Measurements from ENCODE around the gene DDX10. TPM values are rescaled to one million over a fixed set of nuclear protein-coding genes. Genes with fewer than 3 reads are reported as not detected.

DDX10 gene
- total and polyA plus RNA-seq, 2 of the 8 experiments (the other 6 are each of a cell fraction or from before 2014, with no cell fraction given), result 49.2 to 52.2 TPM

DNA sequence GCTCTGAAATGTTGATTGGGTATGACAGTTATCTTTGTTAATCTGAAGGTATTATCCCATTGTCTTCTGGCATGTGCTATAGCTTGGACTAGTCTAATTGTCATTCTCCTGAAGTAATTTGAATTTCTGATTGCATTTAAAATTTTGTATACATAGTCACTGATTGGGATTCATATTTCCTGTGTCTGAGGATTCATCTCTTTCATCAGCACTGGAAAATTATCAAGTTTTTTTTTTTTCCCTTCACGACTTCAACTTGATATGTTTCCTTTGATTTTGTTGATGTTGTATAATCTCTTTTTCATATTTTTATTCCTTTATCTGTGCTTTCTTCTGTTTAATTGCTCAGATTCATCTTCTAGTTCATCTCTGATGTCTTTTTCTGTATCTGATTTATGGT is 104.1 kb downstream of the DDX10 start:
- Histone ChIP-seq H2BK5ac (ENCODE audit: low read depth, low read length) (no peak overlapping the region), H2BK12ac (ENCODE audit: low read depth, low read length) (no peak overlapping the region), H3K23me2 (ENCODE audit: low read depth, low read length) (no peaks in the 10 kb centered on the region), H3K18ac (ENCODE audit: extremely low read depth, low read length) (no peak overlapping the region), H3K79me1 (ENCODE audit: low read depth, low read length) (0 out of 2 replicates have a peak, but pooled peaks cover 2% of the 10 kb centered on the region), H3K4ac (replicated peaks; ENCODE audit: insufficient read length, low read depth, low read length) (no peak overlapping the region), H2AFZ (ENCODE audit: low read length) (no peak overlapping the region), H3K79me2 (ENCODE audit: control insufficient read depth in 1 of 2, insufficient read depth in 2 of 2, low read length in 2 of 2) (0 out of 4 replicates have a peak, but pooled peaks cover 4 to 7% of the 10 kb centered on the region in 2 experiments), H3K4me1 (replicated peaks in 1 of 4; ENCODE audit: control insufficient read depth in 3 of 4, insufficient read depth in 4 of 4, low read length in 3 of 4) (no peaks in the 10 kb centered on the region), H4K8ac (ENCODE audit: extremely low read depth, insufficient read depth, low read length) (no peak overlapping the region), H3K27ac (ENCODE audit: low read depth, low read length) (no peak overlapping the region), H3K27me3 (replicated peaks in 1 of 4; ENCODE audit: control insufficient read depth in 3 of 4, extremely low read depth in 1 of 4, insufficient read depth in 3 of 4, low read length in 3 of 4) (peaks cover 0 to 1% (median 0%) of the 10 kb centered on the region in 4 experiments; a peak in 1 of 7 replicates), H2BK15ac (ENCODE audit: low read length) (no peak overlapping the region), H4K91ac (replicated peaks; ENCODE audit: insufficient read length, low read length) (no peak overlapping the region), H2AK5ac (ENCODE audit: low read depth, low read length) (no peak overlapping the region), H2BK120ac (replicated peaks; ENCODE audit: low read depth, low read length) (no peak overlapping the region), H2BK20ac (ENCODE audit: low read length) (no peak overlapping the region), H4K5ac (ENCODE audit: insufficient read length, low read depth, low read length) (no peak overlapping the region), H3K4me3 (ENCODE audit: extremely low read depth in 1 of 4, insufficient read depth in 2 of 4, low read depth in 3 of 4, low read length in 4 of 4) (no peak overlapping the region), H4K20me1 (replicated peaks in 1 of 2; ENCODE audit: control insufficient read depth in 1 of 2, insufficient read depth in 2 of 2, low read length in 2 of 2) (no peaks in the 10 kb centered on the region), H3K56ac (replicated peaks; ENCODE audit: insufficient read length, low read depth, low read length) (no peak overlapping the region), H3K9ac (replicated peaks in 1 of 4; ENCODE audit: extremely low read depth in 1 of 4, low read depth in 3 of 4, low read length in 3 of 4) (no peak overlapping the region), H3K4me2 (ENCODE audit: insufficient read depth in 1 of 2, low read depth in 2 of 2, low read length in 2 of 2) (no peak overlapping the region), H3K23ac (ENCODE audit: insufficient read length) (no peak overlapping the region), H3K9me3 (ENCODE audit: insufficient read depth in 2 of 2, low read depth in 1 of 2, low read length in 1 of 2) (no peaks in the 10 kb centered on the region), H3K14ac (ENCODE audit: insufficient read length) (no peak overlapping the region), H3K36me3 (ENCODE audit: control insufficient read depth in 2 of 4, insufficient read depth in 4 of 4, low read length in 3 of 4) (no peaks in the 10 kb centered on the region)
- ChIA-PET POLR2A (ENCODE audit: partially characterized antibody) (no interaction called here), CTCF (ENCODE audit: partially characterized antibody) (no interaction called here)
- TF ChIP-seq, protein P1, sequence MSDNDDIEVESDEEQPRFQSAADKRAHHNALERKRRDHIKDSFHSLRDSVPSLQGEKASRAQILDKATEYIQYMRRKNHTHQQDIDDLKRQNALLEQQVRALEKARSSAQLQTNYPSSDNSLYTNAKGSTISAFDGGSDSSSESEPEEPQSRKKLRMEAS (IDR thresholded peaks at IDR 0.05), result no peak
- TF ChIP-seq BACH1 (IDR thresholded peaks at IDR 0.05; ENCODE audit: low read length) (no peak), NANOG (IDR thresholded peaks at IDR 0.05; ENCODE audit: insufficient read depth, low read depth, low read length, poor library complexity, severe bottlenecking) (no peak), SP2 (IDR thresholded peaks at IDR 0.05; ENCODE audit: low read length) (no peak), TBP (IDR thresholded peaks at IDR 0.05; ENCODE audit: low read depth, low read length) (no peak), TEAD4 (IDR thresholded peaks at IDR 0.05; ENCODE audit: low read depth, low read length) (no peak), CBX5 (IDR thresholded peaks at IDR 0.05; ENCODE audit: low read depth, low read length) (no peak), NRF1 (IDR thresholded peaks at IDR 0.05; ENCODE audit: low read depth, low read length) (no peak), CREB1 (IDR thresholded peaks at IDR 0.05) (no peak), ASH2L (IDR thresholded peaks at IDR 0.05; ENCODE audit: low read length) (no peak)
- DNase-seq (ENCODE audit: low read depth in 1 of 2, low spot score in 2 of 2) (no peak), FAIRE-seq (no peak)
- WGBS, 2 experiments (ENCODE audit: extremely low coverage in 1 of 2, insufficient coverage in 1 of 2, insufficient read length in 1 of 2, insufficient replicate concordance in 2 of 2, low coverage in 1 of 2, low lambda C conversion rate in 2 of 2, missing lambda C conversion rate in 1 of 2), result 78% methylated on average over 1 of the region's 1 CpG; no CpG with 5 or more reads in 1 of the 2 experiments

Data from H1 (cell line).